ENCODE measurements around the gene TULP1. TPM values are rescaled to one million over a fixed set of nuclear protein-coding genes. Genes with fewer than 3 reads are reported as not detected.

The TULP1 gene
- polyA plus RNA-seq, 2 donors = 0.08 TPM

- H3K27ac ChIP-seq (ENCODE audit: low read depth in 2 of 2, low read length in 1 of 2) = no peak overlapping the region
- no peak overlapping the region for H3K4me3 ChIP-seq (ENCODE audit: low read depth in 1 of 2, low read length in 2 of 2)
- WGBS, 2 donors = 69 to 70% methylated on average over 3 of the region's 3 CpGs
- H3K27me3 ChIP-seq (ENCODE audit: control insufficient read depth in 1 of 2, insufficient read depth in 2 of 2, low read length in 2 of 2) = no peaks in the 10 kb centered on the region
- H3K4me1 ChIP-seq (ENCODE audit: control insufficient read depth in 2 of 2, insufficient read depth in 2 of 2, low read length in 1 of 2) = peaks cover 0 to 4% of the 10 kb centered on the region in 2 donors
- peaks cover 0 to 28% of the 10 kb centered on the region in 2 donors for H3K36me3 ChIP-seq (ENCODE audit: control insufficient read depth in 2 of 2, insufficient read depth in 2 of 2, low read length in 1 of 2)
- H3K9me3 ChIP-seq (ENCODE audit: control insufficient read depth in 2 of 2, insufficient read depth in 1 of 2, low read depth in 1 of 2, low read length in 1 of 2) = no peaks in the 10 kb centered on the region
These were observed 51.4 kb downstream of the TULP1 start for GRCh38 chr6:35461270-35461669.

- Histone ChIP-seq H3K4me3 (ENCODE audit: low read depth in 1 of 2, low read length in 2 of 2) (no peak overlapping the region), H3K27me3 (ENCODE audit: control insufficient read depth in 1 of 2, insufficient read depth in 2 of 2, low read length in 2 of 2) (no peaks in the 10 kb centered on the region), H3K4me1 (ENCODE audit: control insufficient read depth in 2 of 2, insufficient read depth in 2 of 2, low read length in 1 of 2) (peaks cover 0 to 4% of the 10 kb centered on the region in 2 donors), H3K9me3 (ENCODE audit: control insufficient read depth in 2 of 2, insufficient read depth in 1 of 2, low read depth in 1 of 2, low read length in 1 of 2) (no peaks in the 10 kb centered on the region), H3K36me3 (ENCODE audit: control insufficient read depth in 2 of 2, insufficient read depth in 2 of 2, low read length in 1 of 2) (peaks cover 0 to 28% of the 10 kb centered on the region in 2 donors), H3K27ac (ENCODE audit: low read depth in 2 of 2, low read length in 1 of 2) (no peak overlapping the region)
- 77 to 82% methylated on average over 4 of the region's 4 CpGs for WGBS, 2 donors
These were observed 54.8 kb downstream of the TULP1 start for GRCh38 chr6:35457907-35458306.

- peak overlapping the region; percentile 42 to 80 for H3K27ac ChIP-seq (ENCODE audit: low read depth in 2 of 2, low read length in 1 of 2)
- 63 to 80% methylated on average over 9 of the region's 9 CpGs for WGBS, 2 donors
These were observed 58.1 kb downstream of the TULP1 start for GRCh38 chr6:35454391-35455110.

GRCh38 chr6:35453236-35453635 lies 59.5 kb downstream of the TULP1 start:
- H3K27ac ChIP-seq (ENCODE audit: low read depth in 2 of 2, low read length in 1 of 2) = no peak overlapping the region
- H3K4me1 ChIP-seq (ENCODE audit: control insufficient read depth in 2 of 2, insufficient read depth in 2 of 2, low read length in 1 of 2) = no peaks in the 10 kb centered on the region
- H3K4me3 ChIP-seq (ENCODE audit: low read depth in 1 of 2, low read length in 2 of 2) = peak overlapping the region in 1 of 2 donors; percentile 75
- H3K27me3 ChIP-seq (ENCODE audit: control insufficient read depth in 1 of 2, insufficient read depth in 2 of 2, low read length in 2 of 2) = no peaks in the 10 kb centered on the region
- no peaks in the 10 kb centered on the region for H3K9me3 ChIP-seq (ENCODE audit: control insufficient read depth in 2 of 2, insufficient read depth in 1 of 2, low read depth in 1 of 2, low read length in 1 of 2)
- 19% methylated on average over 3 of the region's 3 CpGs for WGBS, 2 donors
- H3K36me3 ChIP-seq (ENCODE audit: control insufficient read depth in 2 of 2, insufficient read depth in 2 of 2, low read length in 1 of 2) = peaks cover 0 to 12% of the 10 kb centered on the region in 2 donors

More at GRCh38 chr6:35454391-35455110, 58.1 kb downstream of the TULP1 start:
- H3K4me1 ChIP-seq (ENCODE audit: control insufficient read depth in 2 of 2, insufficient read depth in 2 of 2, low read length in 1 of 2) = no peaks in the 10 kb centered on the region
- H3K36me3 ChIP-seq (ENCODE audit: control insufficient read depth in 2 of 2, insufficient read depth in 2 of 2, low read length in 1 of 2) = peaks cover 0 to 18% of the 10 kb centered on the region in 2 donors
- H3K9me3 ChIP-seq (ENCODE audit: control insufficient read depth in 2 of 2, insufficient read depth in 1 of 2, low read depth in 1 of 2, low read length in 1 of 2) = no peaks in the 10 kb centered on the region
- no peaks in the 10 kb centered on the region for H3K27me3 ChIP-seq (ENCODE audit: control insufficient read depth in 1 of 2, insufficient read depth in 2 of 2, low read length in 2 of 2)
- no peak overlapping the region for H3K4me3 ChIP-seq (ENCODE audit: low read depth in 1 of 2, low read length in 2 of 2)

GRCh38 chr6:35452183-35453090 lies 60.3 kb downstream of the TULP1 start, which contains the start of gene FANCE:
FANCE (plus strand) TSS chr6:35452338; CDS start chr6:35452546, 208 bp downstream.
- no peaks in the 10 kb centered on the region for H3K27me3 ChIP-seq (ENCODE audit: control insufficient read depth in 1 of 2, insufficient read depth in 2 of 2, low read length in 2 of 2)
- no peaks in the 10 kb centered on the region for H3K9me3 ChIP-seq (ENCODE audit: control insufficient read depth in 2 of 2, insufficient read depth in 1 of 2, low read depth in 1 of 2, low read length in 1 of 2)
- WGBS, 2 donors = 1% methylated on average over 70 to 87 of the region's 87 CpGs
- no peaks in the 10 kb centered on the region for H3K4me1 ChIP-seq (ENCODE audit: control insufficient read depth in 2 of 2, insufficient read depth in 2 of 2, low read length in 1 of 2)
- H3K36me3 ChIP-seq (ENCODE audit: control insufficient read depth in 2 of 2, insufficient read depth in 2 of 2, low read length in 1 of 2) = peaks cover 0 to 8% of the 10 kb centered on the region in 2 donors
- peak within 1 kb of the TSS; percentile 77 to 79 for H3K27ac ChIP-seq (ENCODE audit: low read depth in 2 of 2, low read length in 1 of 2)
- H3K4me3 ChIP-seq (ENCODE audit: low read depth in 1 of 2, low read length in 2 of 2) = peak within 1 kb of the TSS; percentile 71 to 75

- Histone ChIP-seq H3K4me1 (ENCODE audit: control insufficient read depth in 2 of 2, insufficient read depth in 2 of 2, low read length in 1 of 2) (no peaks in the 10 kb centered on the region), H3K9me3 (ENCODE audit: control insufficient read depth in 2 of 2, insufficient read depth in 1 of 2, low read depth in 1 of 2, low read length in 1 of 2) (no peaks in the 10 kb centered on the region), H3K27me3 (ENCODE audit: control insufficient read depth in 1 of 2, insufficient read depth in 2 of 2, low read length in 2 of 2) (no peaks in the 10 kb centered on the region), H3K27ac (ENCODE audit: low read depth in 2 of 2, low read length in 1 of 2) (peak overlapping the region in 1 of 2 donors; percentile 79), H3K4me3 (ENCODE audit: low read depth in 1 of 2, low read length in 2 of 2) (peak overlapping the region in 1 of 2 donors; percentile 71), H3K36me3 (ENCODE audit: control insufficient read depth in 2 of 2, insufficient read depth in 2 of 2, low read length in 1 of 2) (peaks cover 0 to 4% of the 10 kb centered on the region in 2 donors)
- 11 to 13% methylated on average over 18 to 20 of the region's 20 CpGs for WGBS, 2 donors
These were observed 61.1 kb downstream of the TULP1 start for GRCh38 chr6:35451354-35452182.

GRCh38 chr6:35449287-35449881 lies 63.3 kb downstream of the TULP1 start:
- H3K9me3 ChIP-seq (ENCODE audit: control insufficient read depth in 2 of 2, insufficient read depth in 1 of 2, low read depth in 1 of 2, low read length in 1 of 2) = no peaks in the 10 kb centered on the region
- 25 to 31% methylated on average over 14 of the region's 14 CpGs for WGBS, 2 donors
- H3K4me1 ChIP-seq (ENCODE audit: control insufficient read depth in 2 of 2, insufficient read depth in 2 of 2, low read length in 1 of 2) = no peaks in the 10 kb centered on the region
- no peaks in the 10 kb centered on the region for H3K36me3 ChIP-seq (ENCODE audit: control insufficient read depth in 2 of 2, insufficient read depth in 2 of 2, low read length in 1 of 2)
- no peak overlapping the region for H3K27ac ChIP-seq (ENCODE audit: low read depth in 2 of 2, low read length in 1 of 2)
- no peak overlapping the region for H3K4me3 ChIP-seq (ENCODE audit: low read depth in 1 of 2, low read length in 2 of 2)
- H3K27me3 ChIP-seq (ENCODE audit: control insufficient read depth in 1 of 2, insufficient read depth in 2 of 2, low read length in 2 of 2) = no peaks in the 10 kb centered on the region

- Histone ChIP-seq H3K27ac (ENCODE audit: low read depth in 2 of 2, low read length in 1 of 2) (no peak overlapping the region), H3K4me3 (ENCODE audit: low read depth in 1 of 2, low read length in 2 of 2) (no peak overlapping the region), H3K36me3 (ENCODE audit: control insufficient read depth in 2 of 2, insufficient read depth in 2 of 2, low read length in 1 of 2) (no peaks in the 10 kb centered on the region), H3K9me3 (ENCODE audit: control insufficient read depth in 2 of 2, insufficient read depth in 1 of 2, low read depth in 1 of 2, low read length in 1 of 2) (no peaks in the 10 kb centered on the region), H3K4me1 (ENCODE audit: control insufficient read depth in 2 of 2, insufficient read depth in 2 of 2, low read length in 1 of 2) (peaks cover 0 to 3% of the 10 kb centered on the region in 2 donors), H3K27me3 (ENCODE audit: control insufficient read depth in 1 of 2, insufficient read depth in 2 of 2, low read length in 2 of 2) (no peaks in the 10 kb centered on the region)
- WGBS, 2 donors = 52 to 64% methylated on average over 7 of the region's 7 CpGs
These were observed 64.5 kb downstream of the TULP1 start for GRCh38 chr6:35448191-35448590.

Data from esophagus (tissue), 2 donors.